CD14-positive monocyte (primary cell): ENCODE data around the gene PLAU. TPM values are rescaled to one million over a fixed set of nuclear protein-coding genes. Genes with fewer than 3 reads are reported as not detected.

Source experiments
- DNase-seq, 3 donors: peaks; one replicate each; pipeline ENCODE4 v3.0.0-alpha.2; 2011 to 2022
- H2AFZ ChIP-seq: 2 replicates; pipeline ENCODE4 v1.6.0; 2012; ENCODE audit warnings: mild to moderate bottlenecking, low read depth, low read length, inconsistent platforms; ENCODE audit not compliant: insufficient read depth, poor library complexity, severe bottlenecking
- H3K27ac ChIP-seq, 2 donors: 1 replicate in 1 of 2; 2 replicates in 1 of 2; pipeline ENCODE4 v1.5.1; 2012 to 2013; ENCODE audit warnings: low read length in 2 of 2, control low read depth in 1 of 2, inconsistent platforms in 1 of 2, low read depth in 1 of 2, mild to moderate bottlenecking in 1 of 2
- H3K27me3 ChIP-seq, 2 donors: one replicate each; pipeline versions ENCODE4 v1.6.0 to v1.6.1; 2011 to 2013; ENCODE audit warnings: low read length in 2 of 2; ENCODE audit not compliant: control insufficient read depth in 2 of 2, insufficient read depth in 2 of 2
- H3K36me3 ChIP-seq, 2 donors: replicated peaks in 1 of 2; 1 replicate in 1 of 2; 2 replicates in 1 of 2; pipeline versions ENCODE4 v1.5.1 to v1.6.1; 2012 to 2013; ENCODE audit warnings: low read length in 2 of 2, control low read depth in 1 of 2, inconsistent platforms in 1 of 2, mild to moderate bottlenecking in 1 of 2; ENCODE audit not compliant: insufficient read depth in 2 of 2, control insufficient read depth in 1 of 2
- H3K4me1 ChIP-seq, 2 donors: 1 replicate in 1 of 2; 2 replicates in 1 of 2; pipeline versions ENCODE4 v1.5.1 to v1.6.1; 2012 to 2013; ENCODE audit warnings: low read length in 2 of 2, control low read depth in 1 of 2, inconsistent platforms in 1 of 2, mild to moderate bottlenecking in 1 of 2, moderate library complexity in 1 of 2; ENCODE audit not compliant: insufficient read depth in 2 of 2, control insufficient read depth in 1 of 2
- H3K4me2 ChIP-seq: replicated peaks from 2 replicates; pipeline ENCODE3; 2012; ENCODE audit warnings: low read length, moderate library complexity, mild to moderate bottlenecking; ENCODE audit not compliant: poor library complexity, severe bottlenecking; ENCODE audit errors: extremely low read depth
- H3K4me3 ChIP-seq, 3 experiments: fragments of 200-600 bp in 1 of 3; sonication (generic) in 1 of 3; replicated peaks in 1 of 3; 1 replicate in 2 of 3; 2 replicates in 1 of 3; pipeline ENCODE4 v1.5.1; 2011 to 2013; ENCODE audit warnings: low read length in 3 of 3, mild to moderate bottlenecking in 3 of 3, control low read depth in 2 of 3, low read depth in 2 of 3, inconsistent platforms in 1 of 3, moderate library complexity in 1 of 3
- H3K79me2 ChIP-seq: 2 replicates; pipeline ENCODE4 v1.6.0; 2012; ENCODE audit warnings: mild to moderate bottlenecking, control low read depth, inconsistent platforms, low read length, moderate library complexity; ENCODE audit not compliant: insufficient read depth
- H3K9ac ChIP-seq: 2 replicates; pipeline ENCODE4 v1.6.0; 2017; ENCODE audit warnings: low read length, mild to moderate bottlenecking; ENCODE audit not compliant: insufficient read depth, poor library complexity, severe bottlenecking
- H3K9me3 ChIP-seq, 2 donors: replicated peaks in 1 of 2; 1 replicate in 1 of 2; 2 replicates in 1 of 2; pipeline versions ENCODE4 v1.5.1 to v1.6.1; 2012 to 2013; ENCODE audit warnings: low read length in 2 of 2, control low read depth in 1 of 2; ENCODE audit not compliant: control insufficient read depth in 1 of 2, insufficient read depth in 1 of 2
- H4K20me1 ChIP-seq: 2 replicates; pipeline ENCODE4 v1.6.0; 2012; ENCODE audit warnings: mild to moderate bottlenecking, low read length, control low read depth, moderate library complexity; ENCODE audit not compliant: insufficient read depth
- H3K27ac Mint-ChIP-seq, 7 donors: one replicate each; pipeline ENCODE4 v1.8.0; 2020; ENCODE audit warnings: mild to moderate bottlenecking in 7 of 7, mixed read lengths in 7 of 7, moderate library complexity in 6 of 7, inconsistent platforms in 2 of 7
- H3K27me3 Mint-ChIP-seq, 3 donors: one replicate each; pipeline ENCODE4 v1.8.0; 2021 to 2022; ENCODE audit warnings: low read depth in 3 of 3, mild to moderate bottlenecking in 3 of 3, mixed read lengths in 3 of 3, moderate library complexity in 3 of 3, inconsistent platforms in 1 of 3
- H3K36me3 Mint-ChIP-seq, 2 donors: one replicate each; pipeline ENCODE4 v1.8.0; 2020; ENCODE audit warnings: mixed read lengths in 2 of 2, inconsistent platforms in 1 of 2, mild to moderate bottlenecking in 1 of 2
- H3K4me1 Mint-ChIP-seq: one replicate; pipeline ENCODE4 v1.8.0; 2020; ENCODE audit warnings: mild to moderate bottlenecking, mixed read lengths
- H3K4me3 Mint-ChIP-seq, 2 donors: one replicate each; pipeline ENCODE4 v1.8.0; 2020; ENCODE audit warnings: mild to moderate bottlenecking in 2 of 2, mixed read lengths in 2 of 2, moderate library complexity in 1 of 2
- H3K9me3 Mint-ChIP-seq, 7 donors: one replicate each; pipeline ENCODE4 v1.8.0; 2020 to 2022; ENCODE audit warnings: mixed read lengths in 7 of 7, mild to moderate bottlenecking in 6 of 7, moderate library complexity in 6 of 7, inconsistent platforms in 2 of 7
- WGBS: methylation state at CpG from one replicate; pipeline ENCODE4 v1.1.5; 2013; ENCODE audit warnings: missing lambda C conversion rate; ENCODE audit not compliant: insufficient coverage; 5-methylcytosine and 5-hydroxymethylcytosine counted together
- intact Hi-C, 2 donors: fragments of 100-400 bp; cut with micrococcal nuclease; formaldehyde crosslinking; loops; one replicate each; pipeline versions ENCODE4 v1.15.0 to v1.15.1; 2023
- polyA plus RNA-seq, 3 donors: library from polyadenylated mRNA; depleted of rRNA in 1 of 3; unstranded in 2 of 3; stranded (reverse) in 1 of 3; fragments of 300-500 nt in 2 of 3; fragments of >200 nt in 1 of 3; fragmentation: Illumina TruSeq in 2 of 3; gene quantifications; 1 replicate in 2 of 3; 2 replicates in 1 of 3; pipeline ENCODE4 v1.2.3, GENCODE V29; 2012 to 2021
- TF ChIP-seq, protein P1 (sequence below): fragments of 200-600 bp; IDR thresholded peaks from one replicate; pipeline ENCODE4 v1.8.0; 2022; ENCODE audit warnings: antibody characterized with exemption, mild to moderate bottlenecking

Gene PLAU
- polyA plus RNA-seq, 3 donors = 0.16 to 1.5 (median 0.43) TPM

DNA sequence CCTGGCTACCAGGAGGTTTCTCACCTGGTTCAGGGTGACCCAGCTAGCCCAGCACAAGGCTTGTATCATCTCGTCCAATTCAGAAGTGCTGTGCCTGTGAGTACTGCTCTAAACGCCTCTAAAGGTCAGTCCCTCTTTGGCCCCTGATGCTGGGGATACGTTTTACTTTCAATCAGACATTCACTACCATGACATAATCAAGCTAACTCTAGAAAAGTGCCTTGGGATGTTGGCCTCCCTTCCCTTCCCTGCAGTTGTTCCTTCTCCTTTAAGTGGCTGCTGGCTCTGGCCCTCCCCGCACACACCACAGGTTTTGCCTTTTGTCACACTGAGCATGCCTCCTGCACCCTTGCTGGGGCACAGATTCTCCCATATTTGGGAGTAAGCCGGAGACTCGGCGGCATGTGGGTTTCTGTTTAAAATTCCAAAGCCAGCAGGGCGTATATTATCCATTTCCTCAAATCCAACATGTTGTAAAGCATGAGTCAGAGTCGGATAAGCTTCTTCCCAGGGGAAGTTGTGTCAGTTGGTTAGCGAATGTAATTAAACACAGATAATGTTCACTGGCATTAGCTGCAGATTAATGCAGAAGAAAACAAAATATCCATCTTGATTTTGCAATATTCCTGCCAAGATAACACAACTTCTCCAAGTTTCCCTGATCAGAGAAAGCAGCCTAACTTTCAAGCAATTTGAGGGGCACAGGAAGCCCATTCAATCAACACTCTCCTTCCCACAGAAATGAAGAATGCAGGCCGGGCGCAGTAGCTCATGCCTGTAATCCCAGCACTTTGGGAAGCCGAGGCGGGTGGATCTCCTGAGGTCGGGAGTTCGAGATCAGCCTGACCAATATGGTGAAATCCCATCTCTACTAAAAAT, 55.2 kb downstream of the PLAU start:
- peak in 2 of 3 donors; percentile 37 to 50 for DNase-seq
- Histone ChIP-seq H3K27me3 (no peaks in the 10 kb centered on the region), H3K9me3 (no peaks in the 10 kb centered on the region), H3K36me3 (no peaks in the 10 kb centered on the region), H3K4me2 (peak overlapping the region; percentile 22), H3K9ac (peak overlapping the region; percentile 2), H2AFZ (no peak overlapping the region), H3K27ac (no peak overlapping the region), H3K79me2 (no peaks in the 10 kb centered on the region), H3K4me3 (no peak overlapping the region), H3K4me1 (peaks cover 27 to 48% of the 10 kb centered on the region in 2 donors), H4K20me1 (no peaks in the 10 kb centered on the region)
- Mint-ChIP-seq H3K36me3 (no peaks in the 10 kb centered on the region), H3K4me1 (peaks cover 46% of the 10 kb centered on the region), H3K9me3 (no peaks in the 10 kb centered on the region), H3K4me3 (peak overlapping the region in 1 of 2 donors; percentile 9), H3K27me3 (no peaks in the 10 kb centered on the region), H3K27ac (peak overlapping the region in 6 of 7 donors; percentile 6 to 70 (median 66))
- intact Hi-C loops = loop anchor here in 1 of 2 donors (10.0 kb wide), 1 partner anchor 109 kb away; no protein-coding TSS in a partner anchor
- 94% methylated on average over 5 of the region's 16 CpGs for WGBS
- TF ChIP-seq, protein P1, sequence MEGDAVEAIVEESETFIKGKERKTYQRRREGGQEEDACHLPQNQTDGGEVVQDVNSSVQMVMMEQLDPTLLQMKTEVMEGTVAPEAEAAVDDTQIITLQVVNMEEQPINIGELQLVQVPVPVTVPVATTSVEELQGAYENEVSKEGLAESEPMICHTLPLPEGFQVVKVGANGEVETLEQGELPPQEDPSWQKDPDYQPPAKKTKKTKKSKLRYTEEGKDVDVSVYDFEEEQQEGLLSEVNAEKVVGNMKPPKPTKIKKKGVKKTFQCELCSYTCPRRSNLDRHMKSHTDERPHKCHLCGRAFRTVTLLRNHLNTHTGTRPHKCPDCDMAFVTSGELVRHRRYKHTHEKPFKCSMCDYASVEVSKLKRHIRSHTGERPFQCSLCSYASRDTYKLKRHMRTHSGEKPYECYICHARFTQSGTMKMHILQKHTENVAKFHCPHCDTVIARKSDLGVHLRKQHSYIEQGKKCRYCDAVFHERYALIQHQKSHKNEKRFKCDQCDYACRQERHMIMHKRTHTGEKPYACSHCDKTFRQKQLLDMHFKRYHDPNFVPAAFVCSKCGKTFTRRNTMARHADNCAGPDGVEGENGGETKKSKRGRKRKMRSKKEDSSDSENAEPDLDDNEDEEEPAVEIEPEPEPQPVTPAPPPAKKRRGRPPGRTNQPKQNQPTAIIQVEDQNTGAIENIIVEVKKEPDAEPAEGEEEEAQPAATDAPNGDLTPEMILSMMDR = no peak

DNA sequence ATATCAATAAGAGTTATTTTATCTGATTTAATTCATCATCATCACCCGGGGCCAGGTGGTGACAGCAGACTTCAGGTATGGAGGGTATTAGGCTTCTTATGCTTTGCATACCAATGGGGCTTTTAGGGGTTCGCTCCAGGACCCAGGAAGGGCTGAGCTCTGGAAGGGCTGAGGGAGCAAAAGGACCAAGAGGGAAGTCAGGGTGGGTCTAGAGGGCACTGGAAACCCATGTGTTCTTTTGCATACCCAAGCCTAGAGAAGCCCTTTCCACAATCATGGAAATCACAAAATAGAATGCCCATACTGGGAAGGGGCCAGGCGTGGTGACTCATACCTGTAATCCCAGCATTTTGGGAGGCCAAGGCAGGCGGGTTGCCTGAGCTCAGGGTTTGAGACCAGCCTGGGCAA, 56.1 kb downstream of the PLAU start:
- no peak overlapping the region for H3K4me2 ChIP-seq
- no peaks in the 10 kb centered on the region for H3K36me3 Mint-ChIP-seq

More for the DNA sequence above, 56.1 kb downstream of the PLAU start:
- Histone ChIP-seq H3K27ac (no peak overlapping the region), H3K9ac (no peak overlapping the region), H3K4me1 (peaks cover 27 to 48% of the 10 kb centered on the region in 2 donors), H4K20me1 (no peaks in the 10 kb centered on the region), H2AFZ (no peak overlapping the region), H3K79me2 (no peaks in the 10 kb centered on the region), H3K27me3 (no peaks in the 10 kb centered on the region), H3K36me3 (no peaks in the 10 kb centered on the region), H3K4me3 (no peak overlapping the region), H3K9me3 (no peaks in the 10 kb centered on the region)
- H3K4me3 Mint-ChIP-seq = no peak overlapping the region
- 95% methylated on average over 3 of the region's 4 CpGs for WGBS
- peaks cover 46% of the 10 kb centered on the region for H3K4me1 Mint-ChIP-seq
- TF ChIP-seq, protein P1 = no peak
- H3K27me3 Mint-ChIP-seq = no peaks in the 10 kb centered on the region
- intact Hi-C loops = loop anchor here in 1 of 2 donors (10.0 kb wide), 1 partner anchor 108 kb away; no protein-coding TSS in a partner anchor
- no peak for DNase-seq
- H3K27ac Mint-ChIP-seq = no peak overlapping the region
- H3K9me3 Mint-ChIP-seq = no peaks in the 10 kb centered on the region

Other genes with a start within 250 kb of the PLAU start
- 1 to 10 TPM in 1 of 3 donors, under 1 TPM in 2; 0.23 to 8.9 (median 0.44) TPM for gene AGAP5, start 213.0 kb upstream of the PLAU start, polyA plus RNA-seq
- gene SEC24C, start 166.8 kb upstream of the PLAU start, polyA plus RNA-seq = 10 to 100 TPM; 25.7 to 65.8 (median 44.8) TPM
- gene CHCHD1, start 129.1 kb upstream of the PLAU start, polyA plus RNA-seq = 10 to 100 TPM; 15.0 to 85.0 (median 72.3) TPM
- gene ZSWIM8, start 125.5 kb upstream of the PLAU start, polyA plus RNA-seq = 100 to 1,000 TPM in 1 of 3 donors, 10 to 100 TPM in 1, 1 to 10 TPM in 1; 7.8 to 150 (median 19.2) TPM
- 10 to 100 TPM; 22.7 to 59.1 (median 25.6) TPM for gene NDST2, start 99.5 kb upstream of the PLAU start, polyA plus RNA-seq
- 10 to 100 TPM in 1 of 3 donors, 1 to 10 TPM in 2; 1.7 to 60.7 (median 3.0) TPM for gene CAMK2G, start 36.6 kb upstream of the PLAU start, polyA plus RNA-seq
- gene VCL, start 87.0 kb downstream of the PLAU start, polyA plus RNA-seq = 10 to 100 TPM; 39.1 to 68.4 (median 52.8) TPM
- gene AP3M1, start 239.7 kb downstream of the PLAU start, polyA plus RNA-seq = 10 to 100 TPM; 17.5 to 32.0 (median 23.2) TPM
- 10 to 100 TPM in 2 of 3 donors, 1 to 10 TPM in 1; 6.4 to 38.2 (median 35.7) TPM for gene ADK, start 240.1 kb downstream of the PLAU start, polyA plus RNA-seq